HG03159 (cell line): Measurements from ENCODE around the gene EFCAB8.
"Not testable (repeated sequence)": the region's sequence is repeated elsewhere in the genome, so short reads cannot be mapped to it uniquely, and the experiment has no call there.

Experiments used
- ATAC-seq: cut with Tn5 transposase; IDR thresholded peaks from one replicate; pipeline ENCODE4 v1.9.1; 2021; ENCODE audit warnings: mild to moderate bottlenecking, moderate library complexity; ENCODE audit not compliant: unreplicated experiment

EFCAB8 gene

GRCh38 chr20:32946629-32947028, 87.9 kb downstream of the EFCAB8 start:
- no peak for ATAC-seq

DNA sequence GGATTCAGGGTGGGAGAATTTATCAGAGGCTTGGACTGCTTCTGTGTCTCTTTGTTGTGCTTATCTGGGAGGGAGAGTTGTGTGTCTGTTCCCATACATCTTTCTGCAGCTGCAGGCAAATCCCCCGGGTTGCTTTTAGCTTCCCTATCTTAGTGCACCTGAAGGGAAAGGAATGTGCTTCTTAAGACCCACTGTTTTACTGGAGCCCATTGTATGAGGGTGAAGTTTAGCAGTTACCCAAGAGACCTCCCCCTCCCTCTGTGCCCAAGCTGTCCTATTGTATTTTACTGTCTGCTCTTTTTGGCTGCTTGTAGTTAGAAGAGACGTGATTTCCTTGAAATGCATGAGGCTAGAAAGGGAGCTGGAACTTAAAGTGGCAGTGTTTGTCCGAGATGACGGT, 91.8 kb downstream of the EFCAB8 start:
- not testable (repeated sequence) for ATAC-seq

DNA sequence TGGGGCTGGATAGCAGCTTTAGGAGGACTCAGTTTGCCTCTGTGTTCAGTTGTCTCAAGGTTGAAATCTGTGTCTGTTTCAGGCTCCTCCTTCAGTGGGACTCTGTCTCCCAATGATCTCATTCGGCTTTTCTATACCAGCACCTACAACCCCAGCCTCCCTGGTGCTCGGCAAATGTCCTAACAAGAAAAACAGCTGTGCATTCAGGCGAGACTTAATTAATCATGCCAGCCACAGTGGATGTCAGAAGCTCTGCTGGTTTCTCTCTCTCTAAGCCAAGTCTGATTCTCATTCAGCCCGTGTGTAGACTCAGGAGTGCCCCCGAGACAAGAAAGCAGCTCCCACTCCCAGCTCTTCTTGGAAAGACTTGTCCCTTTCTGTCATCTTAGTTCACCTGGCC, 98.7 kb downstream of the EFCAB8 start:
- ATAC-seq = no peak

DNA sequence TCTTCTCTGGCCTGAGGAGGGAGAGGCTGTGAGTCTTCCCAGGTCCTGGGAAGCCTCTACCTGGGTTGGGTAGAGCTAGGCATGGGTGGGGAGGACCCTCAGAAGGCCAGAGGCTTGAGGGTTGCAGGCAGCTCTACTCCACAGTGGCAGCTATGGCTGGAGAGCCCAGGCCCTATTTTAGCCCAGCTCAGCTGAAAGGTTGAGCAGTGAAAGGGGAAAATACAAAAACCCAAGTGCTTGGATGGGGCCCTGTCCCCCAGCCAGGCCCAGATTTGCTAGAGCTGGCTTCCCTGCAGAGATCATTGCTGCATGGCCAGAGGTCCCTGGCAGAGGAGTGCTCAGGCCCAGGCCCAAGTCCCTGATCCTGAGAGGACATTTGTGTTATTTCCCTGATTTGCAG, 99.9 kb downstream of the EFCAB8 start:
- no peak for ATAC-seq

DNA sequence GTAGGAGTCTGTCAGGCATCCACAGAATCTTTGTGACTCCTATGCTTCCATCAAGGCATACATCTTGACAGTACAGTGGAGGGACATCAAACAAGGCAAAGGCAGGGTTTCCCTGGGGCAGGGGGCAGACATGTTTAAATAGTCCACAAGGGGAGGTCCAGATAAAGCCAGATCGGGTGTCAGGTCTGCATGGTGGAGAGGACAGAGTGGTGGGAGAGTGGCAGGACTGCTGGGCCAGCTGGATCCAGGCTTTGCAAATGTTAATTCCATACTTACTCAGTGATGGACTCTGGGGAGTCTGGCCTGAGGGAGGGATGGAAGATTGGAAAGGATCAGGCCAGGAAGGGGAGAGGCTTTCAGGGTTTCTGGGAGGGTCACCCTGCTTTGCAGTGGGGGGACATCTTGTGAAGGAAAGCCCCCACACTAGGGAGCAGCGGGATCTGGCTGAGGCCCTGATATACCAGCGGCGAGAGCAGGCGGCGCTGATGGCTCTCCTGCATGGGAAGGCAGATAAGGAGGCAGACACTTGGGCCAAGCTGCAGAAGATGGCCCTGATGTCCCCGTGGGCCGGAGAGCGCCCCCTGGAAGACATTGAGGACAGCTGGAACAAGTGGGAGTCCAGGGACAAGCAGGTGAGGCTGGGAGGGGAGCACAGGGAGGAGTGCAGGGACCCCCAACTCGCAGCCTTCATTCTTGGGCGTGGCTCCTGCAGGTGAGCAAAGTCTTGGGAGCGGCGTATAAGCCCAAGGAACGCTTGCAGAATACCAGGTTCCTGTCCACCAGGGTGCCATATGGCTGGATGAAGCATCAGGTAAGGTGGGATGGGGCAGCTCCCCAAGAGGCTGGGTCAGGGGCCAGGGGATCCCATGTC, 100.9 kb downstream of the EFCAB8 start:
- no peak for ATAC-seq

DNA sequence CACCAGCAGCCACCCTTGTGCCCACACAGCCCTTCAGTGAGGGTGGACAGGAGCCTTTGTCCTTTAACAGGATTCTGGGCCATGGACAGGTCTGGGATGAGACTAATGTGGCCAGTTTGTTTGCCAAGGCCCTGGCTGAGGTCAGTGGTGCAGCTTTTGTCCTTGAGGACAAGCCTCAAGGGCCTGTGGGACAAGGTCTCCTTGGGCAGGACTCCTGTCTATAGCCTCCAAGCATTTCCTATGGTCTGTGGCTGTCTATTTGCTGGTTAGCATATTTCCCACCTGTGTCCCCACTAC, 101.4 kb downstream of the EFCAB8 start:
- ATAC-seq = no peak

DNA sequence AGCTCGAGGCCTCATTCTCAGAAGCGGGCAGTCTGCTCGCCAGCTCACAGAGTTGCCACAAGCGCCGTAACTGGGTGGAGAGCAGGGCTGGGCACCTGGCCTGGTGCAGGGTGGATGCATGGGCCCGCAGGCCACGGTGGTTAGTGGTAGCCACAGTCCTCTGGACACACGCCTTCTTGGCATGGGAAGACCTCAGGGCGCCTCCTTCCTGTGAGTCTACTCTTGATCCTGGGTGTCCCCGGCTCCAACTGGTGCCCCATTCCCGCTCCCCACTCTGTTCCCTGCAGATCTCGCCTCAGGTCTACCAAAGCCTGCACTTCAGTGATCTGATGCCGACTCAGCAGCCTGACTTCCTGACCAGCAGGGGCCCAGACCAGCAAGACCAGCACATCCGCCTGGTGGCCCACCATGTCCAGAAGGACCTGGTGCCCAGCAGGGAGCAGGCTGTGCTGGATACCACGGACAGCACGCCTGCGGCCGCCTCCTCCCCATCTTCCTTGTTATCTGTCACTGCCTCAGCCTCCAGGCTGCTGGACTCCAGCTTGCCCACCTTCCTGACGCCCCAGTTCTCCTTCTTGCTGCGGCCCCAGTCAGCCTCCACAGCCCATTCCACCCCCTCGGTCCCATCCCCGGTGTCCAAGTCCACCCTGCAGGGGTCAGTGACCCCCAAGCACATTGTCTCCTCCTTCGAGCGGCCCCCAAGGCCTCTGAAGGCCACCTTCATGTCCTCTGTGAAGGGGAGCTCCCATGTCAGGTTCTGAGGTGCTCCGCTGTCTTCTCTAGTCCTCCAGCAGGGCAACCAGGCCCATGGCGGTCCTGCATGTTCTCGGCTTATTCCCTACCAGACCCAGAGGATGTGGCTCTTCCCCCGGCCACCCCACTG, 102.4 kb downstream of the EFCAB8 start:
- ATAC-seq = no peak

- ATAC-seq = no peak
Observed at GRCh38 chr20:32962053-32962452, 103.3 kb downstream of the EFCAB8 start.

GRCh38 chr20:32962646-32963045, 103.9 kb downstream of the EFCAB8 start:
- not testable (repeated sequence) for ATAC-seq

DNA sequence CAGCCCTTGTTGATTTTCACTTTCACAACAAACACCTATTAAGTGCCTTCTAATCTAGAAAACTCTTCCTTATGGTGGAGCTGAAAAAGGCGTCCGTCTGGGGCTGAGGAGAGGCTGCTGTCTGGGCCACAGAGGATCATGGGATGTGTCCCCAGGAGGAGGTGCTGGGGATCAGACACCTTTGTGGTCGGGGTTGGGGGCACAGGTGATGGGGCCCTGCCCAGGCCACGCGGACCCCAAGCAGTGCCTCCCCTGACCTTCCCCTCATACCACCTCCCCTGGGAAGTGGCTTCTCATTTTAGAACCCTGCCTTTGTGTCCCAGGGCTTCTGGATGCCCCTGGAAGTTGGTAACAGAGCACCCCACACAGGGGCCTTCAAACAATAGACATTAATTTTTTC, 104.5 kb downstream of the EFCAB8 start:
- no peak for ATAC-seq

DNA sequence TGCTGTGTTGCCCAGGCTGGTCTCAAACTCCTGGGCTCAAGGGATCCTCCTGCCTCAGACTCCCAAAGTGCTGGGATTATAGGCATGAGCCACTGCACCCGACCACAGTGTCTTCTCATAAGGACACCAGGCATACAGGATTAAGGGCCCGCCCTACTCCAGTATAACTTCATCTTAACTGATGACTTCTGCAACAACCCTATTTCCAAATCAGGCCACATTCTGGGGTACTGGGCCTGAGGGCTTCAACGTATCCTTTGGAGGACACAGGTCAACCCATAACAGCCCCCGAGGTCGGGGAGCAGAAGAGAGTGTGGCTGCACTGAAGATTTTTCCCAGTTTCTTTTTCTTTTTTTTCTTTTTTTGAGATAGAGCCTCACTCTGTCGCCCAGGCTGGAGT, 105.9 kb downstream of the EFCAB8 start:
- no peak for ATAC-seq

- ATAC-seq = no peak
Observed at GRCh38 chr20:32965115-32965514, 106.4 kb downstream of the EFCAB8 start.

DNA sequence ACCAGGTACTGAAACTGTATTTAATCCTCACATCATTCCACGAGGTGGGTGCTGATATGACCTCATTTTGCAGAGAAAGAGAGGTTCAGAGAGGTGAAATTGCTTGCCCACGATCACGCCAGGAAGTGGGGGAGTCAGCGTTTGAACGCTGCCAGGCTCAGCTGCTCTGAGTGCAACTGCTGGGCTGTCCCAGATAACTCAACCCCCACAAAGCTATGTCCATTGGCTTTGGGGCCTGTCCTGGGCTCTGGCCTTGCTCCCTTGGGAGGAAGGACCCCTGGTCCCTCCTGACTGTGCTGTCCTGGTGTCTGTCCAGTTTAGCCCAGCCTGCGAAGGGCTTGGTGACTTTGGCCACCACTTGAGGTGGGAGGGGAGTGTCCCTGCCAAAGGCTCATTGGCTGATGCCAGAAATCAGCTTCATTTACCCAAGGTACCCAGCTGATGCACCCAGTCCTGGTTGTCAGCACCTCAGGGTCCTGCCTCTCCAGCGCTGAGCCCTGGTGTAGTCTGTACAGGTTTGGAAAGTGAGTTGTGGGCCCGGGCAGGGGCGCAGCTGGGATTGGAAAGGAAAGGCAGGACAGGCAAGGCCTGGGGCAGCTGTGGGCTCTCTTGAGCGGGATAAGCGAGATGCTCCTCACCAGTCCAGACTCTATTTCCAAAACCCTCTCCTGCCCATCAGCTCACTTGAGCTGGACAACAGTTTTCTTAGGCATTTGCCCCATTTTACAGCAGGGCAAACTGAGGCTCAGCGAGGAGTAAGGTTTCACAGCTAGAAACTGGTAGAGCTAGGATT, 107.1 kb downstream of the EFCAB8 start:
- ATAC-seq = no peak

DNA sequence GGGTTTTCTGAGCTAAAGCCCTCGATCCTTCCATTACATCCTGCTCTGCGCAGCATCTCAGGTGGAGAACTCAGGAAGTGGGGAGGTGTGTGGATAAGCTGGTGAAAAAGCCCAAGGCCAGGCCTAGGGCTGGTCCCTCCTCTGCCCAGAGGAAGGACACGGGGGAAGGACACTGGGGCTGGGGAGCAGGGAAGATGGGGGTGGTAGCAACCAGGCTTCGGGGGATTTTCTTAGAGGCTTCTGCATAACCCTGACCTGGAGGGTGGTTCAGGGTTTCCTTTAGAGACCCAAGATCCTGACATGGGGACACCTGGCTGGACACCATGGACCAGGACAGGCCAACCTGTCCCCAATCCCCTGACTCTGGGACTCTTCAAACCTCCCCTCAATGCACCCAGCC, 107.7 kb downstream of the EFCAB8 start:
- no peak for ATAC-seq

DNA sequence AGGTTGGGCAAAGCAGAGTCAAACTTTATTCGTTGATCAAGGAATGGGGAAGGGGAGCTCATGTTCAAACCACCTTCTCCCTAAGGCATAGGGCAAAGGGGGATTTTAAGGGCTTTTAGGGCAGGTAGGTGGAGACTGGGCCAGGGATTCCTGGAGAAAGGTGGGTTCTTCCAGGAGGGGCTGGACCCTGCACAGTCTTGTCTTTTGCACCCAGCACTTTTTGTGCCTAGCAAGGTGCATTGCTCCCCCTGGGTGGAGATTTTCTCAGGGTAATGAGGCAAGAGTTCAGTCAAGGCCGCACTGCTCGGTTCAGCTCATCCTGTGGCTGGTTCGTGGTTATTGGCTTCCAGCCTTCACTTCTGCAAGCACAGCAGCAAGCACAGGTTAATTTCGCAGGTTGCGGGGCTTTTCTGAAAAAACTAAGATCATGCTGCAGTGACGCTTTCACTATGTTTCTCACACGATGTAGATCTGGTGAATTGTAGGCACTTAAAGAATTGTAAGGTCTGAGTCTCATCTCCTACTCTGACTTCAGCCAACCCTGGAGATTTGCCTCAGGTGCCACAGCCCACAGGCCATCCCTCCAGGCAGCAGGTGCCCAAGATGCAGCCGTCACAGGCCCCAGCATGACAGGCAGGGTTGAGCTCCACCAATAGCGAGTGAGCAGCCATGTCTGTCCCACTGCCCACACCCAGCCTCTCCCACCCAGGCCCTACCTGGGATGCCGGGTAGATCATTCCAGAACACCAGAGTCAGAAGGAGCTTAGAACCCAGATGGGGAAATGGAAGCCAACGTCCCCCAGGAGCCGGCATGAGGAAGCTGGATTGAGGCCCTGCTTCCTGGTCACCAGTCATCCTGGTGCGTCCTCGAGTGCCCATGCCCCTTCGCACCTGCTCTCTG, 108.4 kb downstream of the EFCAB8 start:
- ATAC-seq = no peak

DNA sequence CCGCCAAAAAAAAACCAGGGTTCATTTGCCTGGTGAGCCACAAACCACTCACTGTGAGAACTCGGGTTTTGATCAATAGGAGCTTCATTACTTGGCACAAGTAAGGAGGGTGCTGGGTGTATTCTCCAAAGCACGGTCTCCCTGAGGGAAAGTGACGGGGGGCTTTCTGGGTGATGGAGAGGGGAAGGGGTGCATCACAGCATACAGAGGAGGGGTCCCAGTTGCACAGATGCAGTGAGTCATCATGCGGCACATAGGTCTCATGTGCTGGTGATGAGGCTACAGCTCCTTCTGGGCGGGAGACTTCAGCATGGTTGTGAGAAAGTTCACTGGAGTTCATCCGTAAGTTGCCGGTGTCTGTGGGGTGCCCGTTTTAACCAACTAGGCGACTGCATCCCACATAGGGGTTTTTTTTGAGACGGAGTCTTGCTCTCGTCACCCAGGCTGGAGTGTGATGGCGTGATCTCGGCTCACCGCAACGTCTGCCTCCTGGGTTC, 109.3 kb downstream of the EFCAB8 start:
- no peak for ATAC-seq

GRCh38 chr20:32968478-32969241, 109.9 kb downstream of the EFCAB8 start:
- no peak for ATAC-seq

GRCh38 chr20:32969356-32970114, 110.8 kb downstream of the EFCAB8 start:
- no peak for ATAC-seq
